Spleen (tissue), 11 donors: ENCODE data around the gene TMEM174. TPM values are rescaled to one million over a fixed set of nuclear protein-coding genes. Genes with fewer than 3 reads are reported as not detected.

Experiments used
- DNase-seq: peaks from one replicate; pipeline ENCODE4 v3.0.0-alpha.2; 2020
- H3K27ac ChIP-seq, 8 donors: fragments of 200-600 bp; sonication (generic) in 7 of 8; 1 replicate in 4 of 8; 2 replicates in 4 of 8; pipeline versions ENCODE4 v1.5.0 to v1.8.0; 2016 to 2021; ENCODE audit warnings: inconsistent platforms in 4 of 8, mild to moderate bottlenecking in 4 of 8, moderate library complexity in 1 of 8
- H3K27me3 ChIP-seq, 7 donors: fragments of 200-600 bp; sonication (generic) in 6 of 7; replicated peaks in 1 of 7; 1 replicate in 4 of 7; 2 replicates in 3 of 7; pipeline versions ENCODE4 v1.5.0 to v1.8.0; 2016 to 2021; ENCODE audit warnings: inconsistent platforms in 3 of 7, mild to moderate bottlenecking in 1 of 7
- H3K36me3 ChIP-seq, 6 donors: fragments of 200-600 bp; sonication (generic) in 5 of 6; 1 replicate in 4 of 6; 2 replicates in 2 of 6; pipeline versions ENCODE4 v1.5.0 to v1.8.0; 2016 to 2021; ENCODE audit warnings: inconsistent platforms in 2 of 6
- H3K4me1 ChIP-seq, 6 donors: fragments of 200-600 bp; sonication (generic) in 5 of 6; 1 replicate in 3 of 6; 2 replicates in 3 of 6; pipeline versions ENCODE4 v1.5.0 to v1.8.0; 2016 to 2021; ENCODE audit warnings: inconsistent platforms in 3 of 6
- H3K4me3 ChIP-seq, 8 donors: fragments of 200-600 bp; sonication (generic) in 7 of 8; 1 replicate in 4 of 8; 2 replicates in 4 of 8; pipeline versions ENCODE4 v1.5.0 to v1.8.0; 2016 to 2021; ENCODE audit warnings: inconsistent platforms in 4 of 8, mild to moderate bottlenecking in 4 of 8, moderate library complexity in 2 of 8
- H3K9me3 ChIP-seq, 8 donors: fragments of 200-600 bp; sonication (generic) in 7 of 8; 1 replicate in 4 of 8; 2 replicates in 4 of 8; pipeline versions ENCODE4 v1.5.0 to v1.8.0; 2016 to 2021; ENCODE audit warnings: inconsistent platforms in 4 of 8
- CTCF ChIP-seq, 11 experiments: fragments of 200-600 bp in 7 of 11; fragments of 450-650 bp in 4 of 11; sonication (generic) in 4 of 11; IDR thresholded peaks in 8 of 11; conservative IDR thresholded peaks in 3 of 11; 1 replicate in 7 of 11; 2 replicates in 4 of 11; pipeline versions ENCODE4 v1.4.0 to v1.8.0; 2016 to 2021; ENCODE audit warnings: antibody characterized with exemption in 11 of 11, inconsistent platforms in 4 of 11, mild to moderate bottlenecking in 1 of 11
- POLR2A ChIP-seq, 3 donors: fragments of 450-650 bp; IDR thresholded peaks; one replicate each; pipeline ENCODE4 v1.5.1; 2017; ENCODE audit warnings: antibody characterized with exemption in 3 of 3, mild to moderate bottlenecking in 1 of 3
- POLR2AphosphoS5 ChIP-seq, 3 donors: sonication (generic); formaldehyde crosslinking; IDR thresholded peaks; one replicate each; pipeline ENCODE4 v1.5.1; 2017; ENCODE audit warnings: antibody characterized with exemption in 3 of 3
- WGBS, 5 donors: extraction: QIAGEN DNeasy Blood & Tissue Kit in 3 of 5; methylation state at CpG; one replicate each; pipeline versions ENCODE4 v1.1.5 to v1.1.7; 2013 to 2018; 5-methylcytosine and 5-hydroxymethylcytosine counted together
- intact Hi-C: fragments of 100-400 bp; cut with DNase I; formaldehyde crosslinking; loops from one replicate; pipeline ENCODE4 v1.15.0; 2023; ENCODE audit warnings: low total_unique reads
- polyA plus RNA-seq, 3 donors: library from polyadenylated mRNA; stranded (reverse); fragments of 200-250 nt; gene quantifications; one replicate each; pipeline ENCODE4 v1.2.1, GENCODE V29; 2013
- total RNA-seq, 7 donors: library from RNA; depleted of rRNA in 3 of 7; stranded (reverse); fragments of >200 nt in 3 of 7; fragmentation: NEBNext Ultra II Directional in 4 of 7; extraction: Animal tissue kit (Norgen Biotek cat#: 25700) in 4 of 7; gene quantifications; one replicate each; pipeline versions ENCODE4 v1.1.0 to v1.2.1, GENCODE V29; 2016 to 2021
- donor health status: healthy with polysubstance abuse.
- donor health status: DM: no; HTN: no; CAD: no; lungs with moderate emphysema.
- donor health status: DM: no; HTN: no; CAD: no.
- donor health status: Bipolar disorder and iron deficiency.
- donor health status: healthy.
- donor health status: DM: no; HTN: no; CAD: no.
- donor health status: DM: yes; HTN: yes; CAD: no.

TMEM174 gene
- total and polyA plus RNA-seq, 10 donors: not detected

DNA sequence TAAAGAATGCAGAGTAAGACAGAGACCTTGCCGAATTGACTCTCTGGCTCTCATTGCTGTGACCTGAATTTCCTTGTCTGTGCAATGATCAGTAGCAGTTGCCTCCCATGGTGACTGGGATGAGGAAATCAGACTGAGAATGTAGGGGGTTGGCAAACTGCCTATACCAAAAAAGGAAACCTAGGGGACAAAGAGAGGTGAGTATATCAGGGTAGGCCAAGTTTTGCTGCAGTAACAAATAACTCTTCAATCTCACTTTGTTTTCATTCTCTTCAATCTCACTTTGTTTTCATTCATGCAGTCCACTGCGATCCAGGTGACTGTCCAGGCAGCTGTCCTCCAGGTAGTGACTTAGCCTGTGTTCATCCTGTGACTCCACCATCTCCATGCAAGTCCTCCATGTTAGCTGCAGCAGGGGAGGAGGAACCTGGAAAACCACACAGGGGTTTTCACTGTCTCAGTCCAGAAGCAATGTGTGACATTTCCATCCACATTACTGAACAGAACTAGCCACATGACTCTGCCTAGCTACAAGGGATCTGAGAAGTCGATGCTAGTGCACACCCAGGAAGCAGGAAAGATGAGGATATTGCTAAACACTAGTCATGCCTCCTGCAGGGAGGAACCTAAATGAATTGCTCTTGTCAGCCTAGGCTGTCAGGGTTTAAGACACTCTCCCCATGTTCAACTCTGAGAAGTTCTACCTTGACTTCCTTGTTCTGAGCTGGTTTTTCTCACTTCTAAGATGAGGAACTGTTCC is 26.0 kb downstream of the TMEM174 start:
- H3K4me1 ChIP-seq: peaks cover 0 to 10% (median 6%) of the 10 kb centered on the region in 6 donors
- H3K9me3 ChIP-seq: no peaks in the 10 kb centered on the region
- no peaks in the 10 kb centered on the region for H3K36me3 ChIP-seq
- 66 to 88% (median 76%) methylated on average over 3 of the region's 3 CpGs for WGBS, 5 donors
- H3K4me3 ChIP-seq: no peak overlapping the region
- DNase-seq: no peak
- H3K27me3 ChIP-seq: peaks cover 0 to 56% (median 3%) of the 10 kb centered on the region in 7 donors
- H3K27ac ChIP-seq: no peak overlapping the region
- intact Hi-C loops: no loop called here
- no peak for TF ChIP-seq POLR2AphosphoS5 (IDR thresholded peaks at IDR 0.05)
- no peak for TF ChIP-seq POLR2A (IDR thresholded peaks at IDR 0.05)
- TF ChIP-seq CTCF (IDR thresholded peaks at IDR 0.05 in 8 of 11, conservative IDR thresholded peaks at IDR 0.05 in 3 of 11): no peak

GRCh38 chr5:73199671-73200070 is 26.7 kb downstream of the TMEM174 start:
- TF ChIP-seq CTCF (IDR thresholded peaks at IDR 0.05 in 8 of 11, conservative IDR thresholded peaks at IDR 0.05 in 3 of 11) (no peak), POLR2AphosphoS5 (IDR thresholded peaks at IDR 0.05) (no peak), POLR2A (IDR thresholded peaks at IDR 0.05) (no peak)
- 91 to 96% (median 94%) methylated on average over 5 of the region's 5 CpGs for WGBS, 5 donors
- DNase-seq: no peak
- Histone ChIP-seq H3K36me3 (no peaks in the 10 kb centered on the region), H3K9me3 (no peaks in the 10 kb centered on the region), H3K4me3 (no peak overlapping the region), H3K27me3 (peaks cover 0 to 56% (median 4%) of the 10 kb centered on the region in 7 donors), H3K27ac (no peak overlapping the region), H3K4me1 (peaks cover 0 to 10% (median 6%) of the 10 kb centered on the region in 6 donors)
- intact Hi-C loops: loop anchor here (10.0 kb wide), 1 partner anchor 115 kb away; no protein-coding TSS in a partner anchor

GRCh38 chr5:73201547-73202513 is 28.8 kb downstream of the TMEM174 start:
- peak; percentile 92 for DNase-seq
- intact Hi-C loops: loop anchor here (10.0 kb wide), 1 partner anchor 117 kb away; no protein-coding TSS in a partner anchor
- Histone ChIP-seq H3K9me3 (no peaks in the 10 kb centered on the region), H3K27ac (no peak overlapping the region), H3K36me3 (no peaks in the 10 kb centered on the region), H3K27me3 (peaks cover 0 to 61% (median 12%) of the 10 kb centered on the region in 7 donors), H3K4me3 (peak overlapping the region in 1 of 8 donors; percentile 47), H3K4me1 (peaks cover 0 to 10% (median 6%) of the 10 kb centered on the region in 6 donors)
- WGBS, 5 donors: 27 to 33% (median 27%) methylated on average over 32 to 34 of the region's 34 CpGs
- TF ChIP-seq POLR2AphosphoS5 (IDR thresholded peaks at IDR 0.05) (peak; percentile 23 to 64 (median 63)), POLR2A (IDR thresholded peaks at IDR 0.05) (no peak), CTCF (IDR thresholded peaks at IDR 0.05 in 8 of 11, conservative IDR thresholded peaks at IDR 0.05 in 3 of 11) (peak; percentile 49 to 88 (median 84))
